Subcutaneous adipose tissue (tissue), 4 donors: Measurements from ENCODE around the gene PRKD2. TPM values are rescaled to one million over a fixed set of nuclear protein-coding genes. Genes with fewer than 3 reads are reported as not detected.

ENCODE experiments used
- total RNA-seq, 4 donors: library from RNA; depleted of rRNA; stranded (reverse); fragments of >200 nt; gene quantifications; one replicate each; pipeline ENCODE4 v1.1.0, GENCODE V29; 2016
- TF ChIP-seq, protein P1 (sequence below): fragments of 450-650 bp; IDR thresholded peaks from one replicate; pipeline ENCODE4 v1.5.1; 2016; ENCODE audit warnings: low read depth, mild to moderate bottlenecking, control low read depth, antibody characterized with exemption, moderate library complexity

Gene PRKD2
- total RNA-seq, 4 donors from 2014 or later: 14.5 to 50.9 (median 25.0) TPM

DNA sequence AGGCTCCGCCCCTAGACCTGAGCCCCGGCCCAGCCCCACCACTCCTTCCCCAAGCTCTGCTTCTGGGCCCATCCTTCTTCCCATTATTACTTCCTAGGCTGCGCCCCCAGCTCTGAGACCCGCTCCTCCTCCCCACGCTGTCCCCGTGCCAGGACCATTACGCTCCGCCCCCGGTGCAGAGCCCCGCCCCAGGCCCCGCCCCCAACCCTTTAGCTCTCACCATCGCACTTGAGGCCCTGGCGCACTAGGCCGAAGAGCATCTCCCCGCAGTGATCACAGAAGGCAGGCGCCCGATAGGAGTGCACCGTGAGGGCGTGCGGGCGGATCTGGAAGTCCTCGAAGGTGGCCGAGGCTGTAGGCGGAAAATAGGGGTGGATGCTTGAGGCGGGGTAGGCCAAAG, 6.2 kb downstream of the PRKD2 start:
- TF ChIP-seq, protein P1, sequence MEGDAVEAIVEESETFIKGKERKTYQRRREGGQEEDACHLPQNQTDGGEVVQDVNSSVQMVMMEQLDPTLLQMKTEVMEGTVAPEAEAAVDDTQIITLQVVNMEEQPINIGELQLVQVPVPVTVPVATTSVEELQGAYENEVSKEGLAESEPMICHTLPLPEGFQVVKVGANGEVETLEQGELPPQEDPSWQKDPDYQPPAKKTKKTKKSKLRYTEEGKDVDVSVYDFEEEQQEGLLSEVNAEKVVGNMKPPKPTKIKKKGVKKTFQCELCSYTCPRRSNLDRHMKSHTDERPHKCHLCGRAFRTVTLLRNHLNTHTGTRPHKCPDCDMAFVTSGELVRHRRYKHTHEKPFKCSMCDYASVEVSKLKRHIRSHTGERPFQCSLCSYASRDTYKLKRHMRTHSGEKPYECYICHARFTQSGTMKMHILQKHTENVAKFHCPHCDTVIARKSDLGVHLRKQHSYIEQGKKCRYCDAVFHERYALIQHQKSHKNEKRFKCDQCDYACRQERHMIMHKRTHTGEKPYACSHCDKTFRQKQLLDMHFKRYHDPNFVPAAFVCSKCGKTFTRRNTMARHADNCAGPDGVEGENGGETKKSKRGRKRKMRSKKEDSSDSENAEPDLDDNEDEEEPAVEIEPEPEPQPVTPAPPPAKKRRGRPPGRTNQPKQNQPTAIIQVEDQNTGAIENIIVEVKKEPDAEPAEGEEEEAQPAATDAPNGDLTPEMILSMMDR: no peak

DNA sequence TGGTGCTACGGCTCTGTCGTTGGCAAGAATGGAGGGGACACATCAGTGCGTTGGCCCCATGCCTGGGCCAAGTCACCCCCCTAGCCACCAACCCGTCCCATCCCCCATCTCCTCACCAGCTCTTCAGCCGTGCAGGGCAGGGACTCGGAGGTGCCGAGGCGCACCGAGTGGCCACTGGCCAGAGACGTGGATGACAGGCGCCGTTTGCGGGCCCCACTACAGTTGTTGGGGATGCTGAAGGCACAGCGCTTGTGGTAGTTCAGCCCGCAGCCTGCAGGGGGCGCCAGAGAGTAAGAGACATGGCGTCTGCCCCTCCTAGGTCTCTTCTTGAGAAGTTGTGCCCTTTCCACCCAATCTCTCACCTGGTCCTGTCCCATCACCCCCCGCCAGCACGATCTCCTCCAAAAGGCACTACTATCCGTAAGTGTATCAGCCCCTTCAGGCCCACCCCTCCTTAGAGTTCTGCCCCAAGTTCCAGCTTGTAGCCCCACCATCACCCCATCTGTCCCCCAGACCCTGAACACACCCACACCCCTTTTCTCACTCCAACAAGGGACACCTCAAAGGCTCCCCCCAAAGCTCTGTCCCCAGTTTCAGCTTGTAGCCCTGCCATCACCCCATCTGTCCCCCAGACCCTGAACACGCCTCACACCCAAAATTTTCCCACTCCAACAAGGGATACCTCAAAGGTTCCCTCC, 12.4 kb downstream of the PRKD2 start:
- TF ChIP-seq, protein P1: no peak

DNA sequence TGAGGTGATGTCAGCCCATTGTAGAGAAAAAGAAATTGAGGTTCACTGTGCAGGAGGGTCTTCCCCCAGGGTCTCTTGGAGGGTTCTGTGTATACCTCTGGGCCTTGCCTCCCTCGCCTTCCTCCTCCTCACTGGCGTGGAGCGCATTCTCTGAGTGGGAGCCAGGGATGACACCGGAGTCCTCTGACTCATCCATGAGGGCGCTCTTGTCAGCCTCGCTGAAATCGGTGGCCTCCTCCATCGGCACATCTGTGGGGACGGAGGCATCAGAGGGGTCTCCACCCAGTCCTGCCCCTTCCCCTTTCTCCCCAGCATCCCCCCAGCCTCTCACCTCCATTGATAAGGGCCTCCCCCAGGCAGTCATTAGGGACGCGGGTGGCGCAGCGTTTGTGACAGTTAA, 16.2 kb downstream of the PRKD2 start:
- TF ChIP-seq, protein P1: no peak

DNA sequence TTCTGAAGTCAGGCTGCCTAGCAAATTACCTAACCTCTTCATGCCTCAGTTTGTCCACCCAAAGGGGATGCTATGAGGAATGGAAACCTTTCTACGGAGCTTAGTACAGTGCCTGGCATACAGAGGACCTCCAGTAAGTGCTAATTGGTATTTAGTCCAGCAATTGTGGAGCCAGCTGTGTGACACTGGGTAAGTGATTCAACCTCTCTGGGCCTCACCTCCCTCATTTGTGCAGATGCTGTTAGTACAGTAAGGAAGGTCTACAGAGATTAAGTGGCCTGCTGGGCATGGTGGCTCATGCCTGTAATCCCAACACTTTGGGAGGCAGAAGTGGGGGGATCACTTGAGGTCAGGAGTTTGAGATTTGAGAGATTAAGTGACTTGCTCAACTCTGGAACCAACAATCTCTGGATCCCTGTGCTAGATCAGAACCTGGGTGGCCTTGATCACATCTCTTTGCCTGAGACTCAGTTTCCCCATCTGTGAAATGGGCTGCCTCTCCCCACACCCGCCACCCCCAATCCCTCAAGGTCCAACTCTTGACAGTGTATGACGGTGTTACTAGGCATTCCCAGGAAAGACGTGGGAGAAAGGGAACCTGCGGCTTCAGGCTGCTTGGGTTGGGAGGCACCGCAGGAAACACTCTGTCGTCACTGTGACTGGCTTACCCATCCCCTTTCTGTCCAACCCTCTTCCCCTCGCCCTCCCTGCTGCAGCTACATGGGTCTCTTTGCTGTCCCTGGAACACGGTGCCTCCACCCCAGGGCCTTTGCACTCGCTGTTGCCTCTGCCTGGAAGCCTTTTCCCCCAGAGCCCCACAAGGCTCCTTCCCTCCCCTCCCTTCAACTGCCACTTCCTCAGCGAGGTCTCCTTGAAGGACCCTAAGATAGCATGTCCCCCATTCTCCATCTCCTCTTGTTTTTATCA, 18.3 kb downstream of the PRKD2 start:
- TF ChIP-seq, protein P1: no peak

DNA sequence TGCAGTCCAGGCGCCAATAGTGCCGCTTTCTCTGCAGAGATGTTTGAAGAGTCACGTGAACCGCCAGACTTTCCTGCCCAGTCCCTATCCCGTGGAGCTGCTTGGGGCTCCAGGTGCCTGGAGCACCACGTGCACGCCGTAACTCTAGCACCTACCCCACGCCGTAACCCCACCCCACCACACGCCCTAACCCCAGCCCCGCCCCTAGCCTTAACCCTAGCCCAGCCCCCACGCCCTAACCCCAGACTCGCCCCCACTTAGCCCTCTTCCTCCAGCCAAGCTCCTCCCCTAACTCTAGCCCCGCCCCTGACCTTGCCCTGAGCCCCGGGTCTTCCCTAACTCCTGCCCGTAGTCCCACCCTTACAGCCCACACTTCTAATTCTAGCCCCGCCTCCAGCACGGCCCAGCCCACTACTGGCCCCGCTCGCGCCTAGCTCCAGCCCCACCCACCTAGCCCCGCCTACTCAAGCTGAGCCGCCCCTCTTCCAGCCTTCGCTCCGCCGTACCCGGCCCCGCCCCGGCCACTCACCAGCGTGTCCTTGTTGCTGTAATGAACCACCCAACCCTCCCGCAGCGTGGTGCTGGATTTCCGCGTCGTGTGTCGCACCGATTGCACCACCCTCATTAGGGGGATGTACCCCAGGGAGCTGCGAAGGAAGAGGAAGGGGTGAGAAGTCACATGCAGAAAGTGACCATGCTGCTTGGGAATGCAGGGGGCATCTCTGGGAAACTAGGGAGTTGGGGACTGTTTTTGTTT, 19.5 kb downstream of the PRKD2 start:
- TF ChIP-seq, protein P1: no peak

DNA sequence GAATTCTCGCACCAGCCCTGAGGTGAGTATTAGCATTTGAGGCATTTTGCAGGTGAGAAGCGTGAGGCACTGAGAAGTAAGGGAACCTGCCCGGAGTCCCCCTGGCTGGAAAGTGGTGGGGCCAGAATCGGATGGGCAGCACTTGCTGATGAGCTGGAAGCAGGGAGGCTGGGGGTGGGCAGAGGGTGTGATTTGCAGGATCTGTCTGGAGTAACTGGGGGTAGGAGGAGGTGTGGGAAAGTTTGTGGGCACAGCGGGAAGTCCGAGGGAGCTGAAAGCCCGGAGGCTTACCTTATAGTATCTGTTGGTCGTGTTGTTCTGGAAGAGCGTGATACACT, 20.1 kb downstream of the PRKD2 start:
- TF ChIP-seq, protein P1: no peak

DNA sequence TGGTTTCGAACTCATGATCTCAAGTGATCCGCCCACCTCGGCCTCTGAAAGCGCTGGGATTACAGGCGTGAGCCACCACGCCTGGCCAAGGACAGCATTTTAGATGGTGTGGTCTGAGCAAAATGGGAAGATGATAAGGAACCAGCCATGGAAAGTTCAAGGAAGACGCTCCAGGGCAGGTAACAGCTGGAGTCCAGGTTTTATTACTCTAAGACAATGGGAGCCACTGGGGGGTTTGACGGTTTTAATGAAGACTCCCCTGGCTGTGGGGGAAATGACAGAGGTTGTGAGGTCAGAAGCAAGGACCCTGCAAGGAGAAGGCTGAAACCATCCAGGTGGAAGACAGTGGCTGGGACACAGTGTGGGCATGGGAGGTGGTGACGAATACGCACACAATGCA, 20.9 kb downstream of the PRKD2 start:
- TF ChIP-seq, protein P1: no peak
